Astrocyte (in vitro differentiated cells and primary cell): Measurements from ENCODE around the gene CASP12. TPM values are rescaled to one million over a fixed set of nuclear protein-coding genes. Genes with fewer than 3 reads are reported as not detected.
"Not testable (repeated sequence)": the region's sequence is repeated elsewhere in the genome, so short reads cannot be mapped to it uniquely, and the experiment has no call there.

Experiments used
- DNase-seq: peaks from one replicate; pipeline ENCODE4 v3.0.0-alpha.2; 2010; ENCODE audit warnings: low read depth
- FAIRE-seq: peaks from 2 replicates; lab custom pipeline; 2011; peaks lifted over from hg19 to GRCh38; lab: Jason Lieb, UNC
- H2AFZ ChIP-seq: 2 replicates; pipeline ENCODE4 v1.6.0; 2012; ENCODE audit warnings: low read depth, low read length, inconsistent platforms
- H3K27ac ChIP-seq: 2 replicates; pipeline ENCODE4 v1.5.1; 2011; ENCODE audit warnings: low read depth, low read length, inconsistent platforms
- H3K27me3 ChIP-seq: 2 replicates; pipeline ENCODE4 v1.6.0; 2011; ENCODE audit warnings: low read length, inconsistent platforms; ENCODE audit not compliant: insufficient read depth
- H3K36me3 ChIP-seq: 2 replicates; pipeline ENCODE4 v1.5.1; 2011; ENCODE audit warnings: low read length, inconsistent platforms; ENCODE audit not compliant: insufficient read depth
- H3K4me1 ChIP-seq: 2 replicates; pipeline ENCODE4 v1.5.1; 2011; ENCODE audit warnings: low read length, inconsistent platforms; ENCODE audit not compliant: insufficient read depth
- H3K4me2 ChIP-seq: 2 replicates; pipeline ENCODE4 v1.6.0; 2012; ENCODE audit warnings: low read length, inconsistent platforms
- H3K4me3 ChIP-seq: 2 replicates; pipeline ENCODE4 v1.5.1; 2011; ENCODE audit warnings: low read depth, mild to moderate bottlenecking, low read length, inconsistent platforms; ENCODE audit not compliant: insufficient read depth
- H3K79me2 ChIP-seq: 2 replicates; pipeline ENCODE4 v1.6.0; 2012; ENCODE audit warnings: mild to moderate bottlenecking, low read length, inconsistent platforms; ENCODE audit not compliant: insufficient read depth
- H3K9ac ChIP-seq: 2 replicates; pipeline ENCODE4 v1.6.0; 2012; ENCODE audit warnings: mild to moderate bottlenecking, low read length, inconsistent platforms
- H3K9me3 ChIP-seq: 2 replicates; pipeline ENCODE4 v1.5.1; 2012; ENCODE audit warnings: low read depth, mild to moderate bottlenecking, low read length, inconsistent platforms; ENCODE audit not compliant: insufficient read depth
- H4K20me1 ChIP-seq: 2 replicates; pipeline ENCODE4 v1.6.0; 2012; ENCODE audit warnings: low read length, inconsistent platforms; ENCODE audit not compliant: insufficient read depth
- H3K27ac Mint-ChIP-seq: one replicate; pipeline ENCODE4 v1.8.0; 2021; ENCODE audit warnings: mild to moderate bottlenecking, mixed read lengths; ENCODE audit not compliant: unreplicated experiment
- H3K27me3 Mint-ChIP-seq: one replicate; pipeline ENCODE4 v1.8.0; 2021; ENCODE audit warnings: low read depth, mixed read lengths; ENCODE audit not compliant: unreplicated experiment
- H3K36me3 Mint-ChIP-seq: one replicate; pipeline ENCODE4 v1.8.0; 2021; ENCODE audit warnings: low read depth, mixed read lengths; ENCODE audit not compliant: unreplicated experiment
- H3K4me1 Mint-ChIP-seq: one replicate; pipeline ENCODE4 v1.8.0; 2021; ENCODE audit warnings: low read depth, mixed read lengths; ENCODE audit not compliant: unreplicated experiment
- H3K4me3 Mint-ChIP-seq: one replicate; pipeline ENCODE4 v1.8.0; 2021; ENCODE audit warnings: mild to moderate bottlenecking, moderate library complexity, mixed read lengths; ENCODE audit not compliant: unreplicated experiment
- H3K9me3 Mint-ChIP-seq: one replicate; pipeline ENCODE4 v1.8.0; 2021; ENCODE audit warnings: mild to moderate bottlenecking, mixed read lengths; ENCODE audit not compliant: unreplicated experiment
- EZH2 ChIP-seq: IDR thresholded peaks from 2 replicates; pipeline ENCODE4 v1.6.1; 2012; ENCODE audit warnings: mild to moderate bottlenecking, low read length, inconsistent platforms; ENCODE audit not compliant: insufficient read depth
- total RNA-seq: library from RNA; stranded (reverse); gene quantifications from 2 replicates; pipeline ENCODE4 v1.2.1, GENCODE V29; 2021
- TF ChIP-seq, protein P1 (sequence below): IDR thresholded peaks from 2 replicates; pipeline ENCODE4 v1.5.1; 2011; ENCODE audit warnings: low read depth, mild to moderate bottlenecking, inconsistent platforms, low read length, moderate library complexity; ENCODE audit not compliant: insufficient read depth

Gene CASP12
- total RNA-seq, 1 donor from 2014 or later = not detected

GRCh38 chr11:104943561-104943960, 45.3 kb upstream of the CASP12 start:
- Histone ChIP-seq H3K9ac (no peak overlapping the region), H3K4me1 (no peaks in the 10 kb centered on the region), H4K20me1 (no peaks in the 10 kb centered on the region), H3K4me2 (no peak overlapping the region), H3K27ac (no peak overlapping the region), H2AFZ (no peak overlapping the region), H3K79me2 (no peaks in the 10 kb centered on the region), H3K27me3 (no peaks in the 10 kb centered on the region), H3K9me3 (no peaks in the 10 kb centered on the region), H3K36me3 (no peaks in the 10 kb centered on the region), H3K4me3 (no peak overlapping the region)
- H3K27ac Mint-ChIP-seq = no peak overlapping the region
- no peaks in the 10 kb centered on the region for H3K9me3 Mint-ChIP-seq
- no peak for DNase-seq
- no peaks in the 10 kb centered on the region for H3K4me1 Mint-ChIP-seq
- H3K36me3 Mint-ChIP-seq = no peaks in the 10 kb centered on the region
- no peak overlapping the region for H3K4me3 Mint-ChIP-seq
- TF ChIP-seq, protein P1, sequence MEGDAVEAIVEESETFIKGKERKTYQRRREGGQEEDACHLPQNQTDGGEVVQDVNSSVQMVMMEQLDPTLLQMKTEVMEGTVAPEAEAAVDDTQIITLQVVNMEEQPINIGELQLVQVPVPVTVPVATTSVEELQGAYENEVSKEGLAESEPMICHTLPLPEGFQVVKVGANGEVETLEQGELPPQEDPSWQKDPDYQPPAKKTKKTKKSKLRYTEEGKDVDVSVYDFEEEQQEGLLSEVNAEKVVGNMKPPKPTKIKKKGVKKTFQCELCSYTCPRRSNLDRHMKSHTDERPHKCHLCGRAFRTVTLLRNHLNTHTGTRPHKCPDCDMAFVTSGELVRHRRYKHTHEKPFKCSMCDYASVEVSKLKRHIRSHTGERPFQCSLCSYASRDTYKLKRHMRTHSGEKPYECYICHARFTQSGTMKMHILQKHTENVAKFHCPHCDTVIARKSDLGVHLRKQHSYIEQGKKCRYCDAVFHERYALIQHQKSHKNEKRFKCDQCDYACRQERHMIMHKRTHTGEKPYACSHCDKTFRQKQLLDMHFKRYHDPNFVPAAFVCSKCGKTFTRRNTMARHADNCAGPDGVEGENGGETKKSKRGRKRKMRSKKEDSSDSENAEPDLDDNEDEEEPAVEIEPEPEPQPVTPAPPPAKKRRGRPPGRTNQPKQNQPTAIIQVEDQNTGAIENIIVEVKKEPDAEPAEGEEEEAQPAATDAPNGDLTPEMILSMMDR = no peak
- no peak for TF ChIP-seq EZH2
- H3K27me3 Mint-ChIP-seq = no peaks in the 10 kb centered on the region
- no peak for FAIRE-seq

- no peak overlapping the region for H3K27ac ChIP-seq
- Mint-ChIP-seq H3K4me3 (no peak overlapping the region), H3K36me3 (no peaks in the 10 kb centered on the region), H3K9me3 (peaks cover 8% of the 10 kb centered on the region), H3K4me1 (no peaks in the 10 kb centered on the region), H3K27ac (no peak overlapping the region), H3K27me3 (no peaks in the 10 kb centered on the region)
- no peaks in the 10 kb centered on the region for H3K79me2 ChIP-seq
- no peaks in the 10 kb centered on the region for H3K4me1 ChIP-seq
- DNase-seq (no peak), FAIRE-seq (no peak)
- TF ChIP-seq, protein P1 = no peak
- TF ChIP-seq EZH2 = no peak
- H2AFZ ChIP-seq = no peak overlapping the region
- H3K27me3 ChIP-seq = no peaks in the 10 kb centered on the region
- no peak overlapping the region for H3K4me3 ChIP-seq
- H4K20me1 ChIP-seq = no peaks in the 10 kb centered on the region
- H3K36me3 ChIP-seq = no peaks in the 10 kb centered on the region
- H3K9ac ChIP-seq = no peak overlapping the region
- H3K9me3 ChIP-seq = no peaks in the 10 kb centered on the region
- H3K4me2 ChIP-seq = no peak overlapping the region
Observed at GRCh38 chr11:104934594-104934993, 36.3 kb upstream of the CASP12 start.

DNA sequence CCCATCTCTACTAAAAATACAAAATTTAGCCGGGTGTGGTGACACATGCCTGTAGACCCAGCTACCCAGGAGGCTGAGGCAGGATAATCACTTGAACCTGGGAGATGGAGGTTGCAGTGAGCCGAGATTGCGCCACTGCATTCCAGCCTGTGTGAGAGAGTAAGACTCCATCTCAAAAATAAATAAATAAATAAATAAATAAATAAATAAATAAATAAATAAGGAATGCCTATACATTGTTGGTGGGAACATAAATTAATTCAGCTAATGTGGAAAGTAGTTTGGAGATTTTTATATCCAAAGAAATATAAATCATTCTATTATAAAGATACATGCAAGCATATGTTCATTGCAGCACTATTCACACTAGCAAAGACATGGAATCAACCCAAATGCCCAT, 35.8 kb upstream of the CASP12 start:
- not testable (repeated sequence) for H3K27ac ChIP-seq, H3K79me2 ChIP-seq, H3K27me3 ChIP-seq, H2AFZ ChIP-seq, H3K4me2 ChIP-seq, H3K36me3 ChIP-seq, H3K9ac ChIP-seq, H3K4me3 ChIP-seq, H4K20me1 ChIP-seq, H3K4me1 Mint-ChIP-seq, FAIRE-seq, H3K36me3 Mint-ChIP-seq, DNase-seq, H3K4me1 ChIP-seq, H3K27me3 Mint-ChIP-seq, H3K9me3 ChIP-seq, H3K27ac Mint-ChIP-seq, H3K4me3 Mint-ChIP-seq
- H3K9me3 Mint-ChIP-seq = peaks cover 11% of the 10 kb centered on the region
